Measurements from ENCODE around the gene RAB15.

RAB15 gene

DNA sequence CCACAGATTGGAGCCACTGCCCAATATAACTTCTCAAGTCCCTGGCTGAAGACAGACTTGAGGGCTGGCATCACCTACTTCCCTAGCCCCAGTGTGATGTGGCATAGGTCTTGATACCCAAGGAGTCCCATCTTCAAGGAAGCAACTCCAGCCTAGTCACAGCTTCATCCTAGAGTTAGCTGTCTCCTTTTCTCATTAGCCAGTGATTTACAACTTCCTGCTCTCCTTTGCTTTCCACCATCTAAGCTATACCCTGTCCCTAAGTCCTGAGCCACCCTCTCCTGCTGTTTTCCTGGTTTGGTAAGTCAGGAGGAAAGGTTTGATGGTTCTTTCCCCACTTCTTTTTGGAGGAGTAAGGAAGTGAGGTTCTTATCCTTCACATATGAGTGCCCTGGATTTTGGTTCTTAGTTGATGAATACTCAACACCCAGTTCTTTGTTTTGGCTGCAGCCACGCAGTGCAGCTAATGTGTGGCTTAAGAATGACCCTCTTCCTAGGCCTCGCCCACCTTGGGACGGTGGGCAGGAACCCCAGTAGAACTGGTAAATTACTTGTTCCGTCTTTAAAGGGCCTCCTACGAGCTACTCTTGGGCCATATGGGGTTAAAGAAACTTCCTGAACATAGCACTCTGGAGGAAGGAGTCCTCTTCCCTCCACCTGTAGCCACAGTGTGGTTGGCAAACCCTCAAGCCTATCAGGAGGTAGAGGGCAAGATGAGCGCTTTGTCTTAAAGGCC lies 25.7 kb downstream of the RAB15 start:
- CTCF ChIA-PET, result interaction anchor here (0.6 kb wide), 1 partner anchor 146 kb away, joined by 3 read pairs; no protein-coding TSS in a partner anchor
- TF ChIP-seq ZEB2 (tag by site-specific recombination; IDR thresholded peaks at IDR 0.05) (no peak), WT1 (tag by site-specific recombination; IDR thresholded peaks at IDR 0.05) (no peak), ZNF324 (tag by site-specific recombination; IDR thresholded peaks at IDR 0.05) (no peak)
- TF ChIP-seq, protein P1, sequence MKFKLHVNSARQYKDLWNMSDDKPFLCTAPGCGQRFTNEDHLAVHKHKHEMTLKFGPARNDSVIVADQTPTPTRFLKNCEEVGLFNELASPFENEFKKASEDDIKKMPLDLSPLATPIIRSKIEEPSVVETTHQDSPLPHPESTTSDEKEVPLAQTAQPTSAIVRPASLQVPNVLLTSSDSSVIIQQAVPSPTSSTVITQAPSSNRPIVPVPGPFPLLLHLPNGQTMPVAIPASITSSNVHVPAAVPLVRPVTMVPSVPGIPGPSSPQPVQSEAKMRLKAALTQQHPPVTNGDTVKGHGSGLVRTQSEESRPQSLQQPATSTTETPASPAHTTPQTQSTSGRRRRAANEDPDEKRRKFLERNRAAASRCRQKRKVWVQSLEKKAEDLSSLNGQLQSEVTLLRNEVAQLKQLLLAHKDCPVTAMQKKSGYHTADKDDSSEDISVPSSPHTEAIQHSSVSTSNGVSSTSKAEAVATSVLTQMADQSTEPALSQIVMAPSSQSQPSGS (tag by site-specific recombination; IDR thresholded peaks at IDR 0.05; ENCODE audit: low read depth), result no peak
- TF ChIP-seq, protein P2, sequence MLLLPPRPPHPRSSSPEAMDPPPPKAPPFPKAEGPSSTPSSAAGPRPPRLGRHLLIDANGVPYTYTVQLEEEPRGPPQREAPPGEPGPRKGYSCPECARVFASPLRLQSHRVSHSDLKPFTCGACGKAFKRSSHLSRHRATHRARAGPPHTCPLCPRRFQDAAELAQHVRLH (tag by site-specific recombination; IDR thresholded peaks at IDR 0.05), result no peak
- TF ChIP-seq, protein P3, sequence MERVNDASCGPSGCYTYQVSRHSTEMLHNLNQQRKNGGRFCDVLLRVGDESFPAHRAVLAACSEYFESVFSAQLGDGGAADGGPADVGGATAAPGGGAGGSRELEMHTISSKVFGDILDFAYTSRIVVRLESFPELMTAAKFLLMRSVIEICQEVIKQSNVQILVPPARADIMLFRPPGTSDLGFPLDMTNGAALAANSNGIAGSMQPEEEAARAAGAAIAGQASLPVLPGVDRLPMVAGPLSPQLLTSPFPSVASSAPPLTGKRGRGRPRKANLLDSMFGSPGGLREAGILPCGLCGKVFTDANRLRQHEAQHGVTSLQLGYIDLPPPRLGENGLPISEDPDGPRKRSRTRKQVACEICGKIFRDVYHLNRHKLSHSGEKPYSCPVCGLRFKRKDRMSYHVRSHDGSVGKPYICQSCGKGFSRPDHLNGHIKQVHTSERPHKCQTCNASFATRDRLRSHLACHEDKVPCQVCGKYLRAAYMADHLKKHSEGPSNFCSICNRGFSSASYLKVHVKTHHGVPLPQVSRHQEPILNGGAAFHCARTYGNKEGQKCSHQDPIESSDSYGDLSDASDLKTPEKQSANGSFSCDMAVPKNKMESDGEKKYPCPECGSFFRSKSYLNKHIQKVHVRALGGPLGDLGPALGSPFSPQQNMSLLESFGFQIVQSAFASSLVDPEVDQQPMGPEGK (tag by site-specific recombination; IDR thresholded peaks at IDR 0.05), result no peak
- no peaks in the 10 kb centered on the region for H3K4me1 ChIP-seq (ENCODE audit: control insufficient read depth, insufficient read depth, low read length)
- no peak overlapping the region for H3K27ac ChIP-seq (ENCODE audit: extremely low read depth, low read depth, low read length)
- POLR2A ChIA-PET, result no interaction called here
- H3K36me3 ChIP-seq (ENCODE audit: control insufficient read depth in 2 of 2, insufficient read depth in 1 of 2, low read length in 2 of 2), result peaks cover 0 to 50% of the 10 kb centered on the region in 2 experiments; a peak in 1 of 3 replicates
- H3K4me3 ChIP-seq (ENCODE audit: low read depth, low read length), result no peak overlapping the region
- no peaks in the 10 kb centered on the region for H3K9me3 ChIP-seq (ENCODE audit: control insufficient read depth, insufficient read depth, low read depth, low read length)

DNA sequence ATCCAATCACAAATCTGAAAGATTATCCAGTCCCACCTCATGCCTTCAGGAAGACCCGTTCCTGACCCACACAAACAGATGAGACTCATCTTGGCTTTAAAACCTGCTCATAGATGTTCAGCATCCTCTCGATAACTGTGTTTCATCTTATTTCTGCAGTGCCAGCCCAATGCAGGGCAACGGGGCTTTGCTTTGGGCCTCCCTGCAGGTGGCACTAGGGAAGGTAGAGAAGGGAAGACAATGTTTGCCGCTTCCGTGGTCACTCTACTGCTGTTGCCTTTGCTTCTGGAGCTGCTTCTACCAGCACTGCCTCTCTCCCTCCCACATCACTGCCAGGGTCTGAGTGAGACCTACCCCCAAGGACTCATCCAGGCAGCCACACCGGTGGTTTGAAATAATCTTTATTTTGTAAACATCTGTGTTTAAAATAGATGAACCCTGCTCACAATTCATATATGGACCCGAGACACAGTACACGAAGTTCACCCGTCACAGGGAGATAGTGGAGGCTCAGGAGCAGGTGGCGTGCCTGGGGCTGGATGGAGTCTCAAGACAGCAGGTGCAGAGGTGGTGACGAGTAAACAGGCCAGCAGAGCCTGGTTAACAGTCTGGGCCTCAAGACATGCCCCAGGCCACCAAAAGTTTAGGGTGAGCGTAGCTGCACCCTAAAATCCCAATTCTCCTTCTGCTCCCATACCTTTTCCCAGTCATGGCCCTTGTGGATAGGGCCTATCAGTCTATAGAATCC lies 26.5 kb downstream of the RAB15 start:
- peaks cover 2 to 42% of the 10 kb centered on the region in 2 experiments; a peak in 2 of 3 replicates for H3K36me3 ChIP-seq (ENCODE audit: control insufficient read depth in 2 of 2, insufficient read depth in 1 of 2, low read length in 2 of 2)
- CTCF ChIA-PET, result no interaction called here
- POLR2A ChIA-PET, result no interaction called here

More for the DNA sequence above, 26.5 kb downstream of the RAB15 start:
- no peaks in the 10 kb centered on the region for H3K4me1 ChIP-seq (ENCODE audit: control insufficient read depth, insufficient read depth, low read length)
- TF ChIP-seq, protein P4, sequence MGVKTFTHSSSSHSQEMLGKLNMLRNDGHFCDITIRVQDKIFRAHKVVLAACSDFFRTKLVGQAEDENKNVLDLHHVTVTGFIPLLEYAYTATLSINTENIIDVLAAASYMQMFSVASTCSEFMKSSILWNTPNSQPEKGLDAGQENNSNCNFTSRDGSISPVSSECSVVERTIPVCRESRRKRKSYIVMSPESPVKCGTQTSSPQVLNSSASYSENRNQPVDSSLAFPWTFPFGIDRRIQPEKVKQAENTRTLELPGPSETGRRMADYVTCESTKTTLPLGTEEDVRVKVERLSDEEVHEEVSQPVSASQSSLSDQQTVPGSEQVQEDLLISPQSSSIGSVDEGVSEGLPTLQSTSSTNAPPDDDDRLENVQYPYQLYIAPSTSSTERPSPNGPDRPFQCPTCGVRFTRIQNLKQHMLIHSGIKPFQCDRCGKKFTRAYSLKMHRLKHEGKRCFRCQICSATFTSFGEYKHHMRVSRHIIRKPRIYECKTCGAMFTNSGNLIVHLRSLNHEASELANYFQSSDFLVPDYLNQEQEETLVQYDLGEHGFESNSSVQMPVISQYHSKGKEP (tag by site-specific recombination; IDR thresholded peaks at IDR 0.05), result no peak
- TF ChIP-seq, protein P5, sequence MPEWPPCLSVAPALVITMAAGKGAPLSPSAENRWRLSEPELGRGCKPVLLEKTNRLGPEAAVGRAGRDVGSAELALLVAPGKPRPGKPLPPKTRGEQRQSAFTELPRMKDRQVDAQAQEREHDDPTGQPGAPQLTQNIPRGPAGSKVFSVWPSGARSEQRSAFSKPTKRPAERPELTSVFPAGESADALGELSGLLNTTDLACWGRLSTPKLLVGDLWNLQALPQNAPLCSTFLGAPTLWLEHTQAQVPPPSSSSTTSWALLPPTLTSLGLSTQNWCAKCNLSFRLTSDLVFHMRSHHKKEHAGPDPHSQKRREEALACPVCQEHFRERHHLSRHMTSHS (tag by site-specific recombination; IDR thresholded peaks at IDR 0.05), result no peak
- TF ChIP-seq, protein P6, sequence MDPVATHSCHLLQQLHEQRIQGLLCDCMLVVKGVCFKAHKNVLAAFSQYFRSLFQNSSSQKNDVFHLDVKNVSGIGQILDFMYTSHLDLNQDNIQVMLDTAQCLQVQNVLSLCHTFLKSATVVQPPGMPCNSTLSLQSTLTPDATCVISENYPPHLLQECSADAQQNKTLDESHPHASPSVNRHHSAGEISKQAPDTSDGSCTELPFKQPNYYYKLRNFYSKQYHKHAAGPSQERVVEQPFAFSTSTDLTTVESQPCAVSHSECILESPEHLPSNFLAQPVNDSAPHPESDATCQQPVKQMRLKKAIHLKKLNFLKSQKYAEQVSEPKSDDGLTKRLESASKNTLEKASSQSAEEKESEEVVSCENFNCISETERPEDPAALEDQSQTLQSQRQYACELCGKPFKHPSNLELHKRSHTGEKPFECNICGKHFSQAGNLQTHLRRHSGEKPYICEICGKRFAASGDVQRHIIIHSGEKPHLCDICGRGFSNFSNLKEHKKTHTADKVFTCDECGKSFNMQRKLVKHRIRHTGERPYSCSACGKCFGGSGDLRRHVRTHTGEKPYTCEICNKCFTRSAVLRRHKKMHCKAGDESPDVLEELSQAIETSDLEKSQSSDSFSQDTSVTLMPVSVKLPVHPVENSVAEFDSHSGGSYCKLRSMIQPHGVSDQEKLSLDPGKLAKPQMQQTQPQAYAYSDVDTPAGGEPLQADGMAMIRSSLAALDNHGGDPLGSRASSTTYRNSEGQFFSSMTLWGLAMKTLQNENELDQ (tag by site-specific recombination; IDR thresholded peaks at IDR 0.05; ENCODE audit: low read depth), result no peak
- TF ChIP-seq IKZF3 (tag by site-specific recombination; IDR thresholded peaks at IDR 0.05), result no peak
- no peak for TF ChIP-seq ZNF174 (tag by site-specific recombination; IDR thresholded peaks at IDR 0.05)
- no peak for TF ChIP-seq HOXA7 (CRISPR knock-in tag; IDR thresholded peaks at IDR 0.05; ENCODE audit: borderline replicate concordance)
- no peak for TF ChIP-seq ZNF423 (tag by site-specific recombination; IDR thresholded peaks at IDR 0.05)
- no peak for TF ChIP-seq ZNF529 (tag by site-specific recombination; IDR thresholded peaks at IDR 0.05; ENCODE audit: insufficient replicate concordance)
- no peak for TF ChIP-seq ZNF274 (IDR thresholded peaks at IDR 0.05; ENCODE audit: low read length)
- TF ChIP-seq ZNF274 (tag by site-specific recombination; IDR thresholded peaks at IDR 0.05; ENCODE audit: borderline replicate concordance), result no peak
- TF ChIP-seq, protein P7, sequence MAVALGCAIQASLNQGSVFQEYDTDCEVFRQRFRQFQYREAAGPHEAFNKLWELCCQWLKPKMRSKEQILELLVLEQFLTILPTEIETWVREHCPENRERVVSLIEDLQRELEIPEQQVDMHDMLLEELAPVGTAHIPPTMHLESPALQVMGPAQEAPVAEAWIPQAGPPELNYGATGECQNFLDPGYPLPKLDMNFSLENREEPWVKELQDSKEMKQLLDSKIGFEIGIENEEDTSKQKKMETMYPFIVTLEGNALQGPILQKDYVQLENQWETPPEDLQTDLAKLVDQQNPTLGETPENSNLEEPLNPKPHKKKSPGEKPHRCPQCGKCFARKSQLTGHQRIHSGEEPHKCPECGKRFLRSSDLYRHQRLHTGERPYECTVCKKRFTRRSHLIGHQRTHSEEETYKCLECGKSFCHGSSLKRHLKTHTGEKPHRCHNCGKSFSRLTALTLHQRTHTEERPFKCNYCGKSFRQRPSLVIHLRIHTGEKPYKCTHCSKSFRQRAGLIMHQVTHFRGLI (tag by site-specific recombination; IDR thresholded peaks at IDR 0.05), result no peak
- TF ChIP-seq ZNF426 (tag by site-specific recombination; IDR thresholded peaks at IDR 0.05), result no peak
- TF ChIP-seq, protein P8, sequence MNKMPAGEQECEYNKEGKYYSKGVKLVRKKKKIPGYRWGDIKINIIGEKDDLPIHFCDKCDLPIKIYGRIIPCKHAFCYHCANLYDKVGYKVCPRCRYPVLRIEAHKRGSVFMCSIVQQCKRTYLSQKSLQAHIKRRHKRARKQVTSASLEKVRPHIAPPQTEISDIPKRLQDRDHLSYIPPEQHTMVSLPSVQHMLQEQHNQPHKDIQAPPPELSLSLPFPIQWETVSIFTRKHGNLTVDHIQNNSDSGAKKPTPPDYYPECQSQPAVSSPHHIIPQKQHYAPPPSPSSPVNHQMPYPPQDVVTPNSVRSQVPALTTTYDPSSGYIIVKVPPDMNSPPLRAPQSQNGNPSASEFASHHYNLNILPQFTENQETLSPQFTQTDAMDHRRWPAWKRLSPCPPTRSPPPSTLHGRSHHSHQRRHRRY (tag by site-specific recombination; IDR thresholded peaks at IDR 0.05), result no peak
- TF ChIP-seq ZNF155 (tag by site-specific recombination; IDR thresholded peaks at IDR 0.05), result no peak
- TF ChIP-seq ZBTB17 (tag by site-specific recombination; IDR thresholded peaks at IDR 0.05), result no peak
- H3K27ac ChIP-seq (ENCODE audit: extremely low read depth, low read depth, low read length), result no peak overlapping the region
- no peak overlapping the region for H3K4me3 ChIP-seq (ENCODE audit: low read depth, low read length)
- no peaks in the 10 kb centered on the region for H3K9me3 ChIP-seq (ENCODE audit: control insufficient read depth, insufficient read depth, low read depth, low read length)
